IPS DF 6.9 (cell line): ENCODE results near the gene TMEM204.
"Not testable (repeated sequence)": the region's sequence is repeated elsewhere in the genome, so short reads cannot be mapped to it uniquely, and the experiment has no call there.

Experiments used
- DNase-seq: peaks from one replicate; pipeline ENCODE4 v3.0.0-alpha.2; 2013; ENCODE audit warnings: low read depth, low spot score
- H3K27ac ChIP-seq: one replicate; pipeline ENCODE4 v1.5.1; 2013; ENCODE audit warnings: low read length, control low read depth
- H3K27me3 ChIP-seq: 2 replicates; pipeline ENCODE4 v1.6.1; 2013; ENCODE audit warnings: mild to moderate bottlenecking, low read length; ENCODE audit not compliant: control insufficient read depth, insufficient read depth
- H3K36me3 ChIP-seq: 2 replicates; pipeline ENCODE4 v1.6.1; 2013; ENCODE audit warnings: low read length; ENCODE audit not compliant: control insufficient read depth, insufficient read depth
- H3K4me1 ChIP-seq: 2 replicates; pipeline ENCODE4 v1.6.1; 2013; ENCODE audit warnings: low read length; ENCODE audit not compliant: control insufficient read depth, insufficient read depth
- H3K4me3 ChIP-seq: 2 replicates; pipeline ENCODE4 v1.5.1; 2013; ENCODE audit warnings: mild to moderate bottlenecking, low read length
- H3K9me3 ChIP-seq: 2 replicates; pipeline ENCODE4 v1.6.1; 2013; ENCODE audit warnings: low read length, inconsistent platforms; ENCODE audit not compliant: control insufficient read depth, insufficient read depth
- WGBS: extraction: QIAGEN DNeasy Blood & Tissue Kit; methylation state at CpG from one replicate; pipeline ENCODE4 v1.1.7; 2013; ENCODE audit warnings: mixed read lengths, missing lambda C conversion rate; ENCODE audit not compliant: insufficient read length, insufficient coverage; 5-methylcytosine and 5-hydroxymethylcytosine counted together

The TMEM204 gene

GRCh38 chr16:1575578-1575977 is 42.1 kb downstream of the TMEM204 start:
- H3K9me3 ChIP-seq = no peaks in the 10 kb centered on the region
- H3K27ac ChIP-seq = no peak overlapping the region
- H3K4me1 ChIP-seq = no peaks in the 10 kb centered on the region
- no peak overlapping the region for H3K4me3 ChIP-seq
- DNase-seq = no peak
- H3K27me3 ChIP-seq = no peaks in the 10 kb centered on the region
- H3K36me3 ChIP-seq = no peaks in the 10 kb centered on the region

GRCh38 chr16:1579214-1579613 is 45.7 kb downstream of the TMEM204 start:
- no peak for DNase-seq
- no peaks in the 10 kb centered on the region for H3K4me1 ChIP-seq
- no peaks in the 10 kb centered on the region for H3K27me3 ChIP-seq
- WGBS = no CpG with 5 or more reads among the region's 5 CpGs
- H3K36me3 ChIP-seq = peaks cover 7% of the 10 kb centered on the region; the same call in 1 of the 2 replicates
- H3K27ac ChIP-seq = no peak overlapping the region
- no peak overlapping the region for H3K4me3 ChIP-seq
- H3K9me3 ChIP-seq = no peaks in the 10 kb centered on the region

- no peak overlapping the region for H3K4me3 ChIP-seq
- DNase-seq = no peak
- peaks cover 8% of the 10 kb centered on the region; the same call in 1 of the 2 replicates for H3K36me3 ChIP-seq
- no peaks in the 10 kb centered on the region for H3K4me1 ChIP-seq
- no CpG with 5 or more reads among the region's 12 CpGs for WGBS
- H3K9me3 ChIP-seq = no peaks in the 10 kb centered on the region
- no peak overlapping the region for H3K27ac ChIP-seq
- H3K27me3 ChIP-seq = no peaks in the 10 kb centered on the region
These were observed 46.8 kb downstream of the TMEM204 start for GRCh38 chr16:1580256-1580655.

GRCh38 chr16:1580956-1581355 is 47.5 kb downstream of the TMEM204 start:
- peaks cover 8% of the 10 kb centered on the region; the same call in 1 of the 2 replicates for H3K36me3 ChIP-seq
- DNase-seq = no peak
- no peaks in the 10 kb centered on the region for H3K4me1 ChIP-seq
- no peaks in the 10 kb centered on the region for H3K9me3 ChIP-seq
- WGBS = no CpG with 5 or more reads among the region's 6 CpGs
- H3K27me3 ChIP-seq = no peaks in the 10 kb centered on the region
- no peak overlapping the region for H3K27ac ChIP-seq
- no peak overlapping the region for H3K4me3 ChIP-seq

GRCh38 chr16:1581804-1582203 is 48.3 kb downstream of the TMEM204 start:
- no peaks in the 10 kb centered on the region for H3K27me3 ChIP-seq
- no peak overlapping the region for H3K4me3 ChIP-seq
- H3K27ac ChIP-seq = no peak overlapping the region
- H3K9me3 ChIP-seq = no peaks in the 10 kb centered on the region
- H3K4me1 ChIP-seq = no peaks in the 10 kb centered on the region
- peaks cover 8% of the 10 kb centered on the region; the same call in 1 of the 2 replicates for H3K36me3 ChIP-seq
- no peak for DNase-seq
- WGBS = no CpG with 5 or more reads among the region's 9 CpGs

GRCh38 chr16:1583180-1583579 is 49.7 kb downstream of the TMEM204 start:
- DNase-seq = no peak
- no peaks in the 10 kb centered on the region for H3K4me1 ChIP-seq
- no CpG with 5 or more reads among the region's 15 CpGs for WGBS
- peaks cover 8% of the 10 kb centered on the region; the same call in 1 of the 2 replicates for H3K36me3 ChIP-seq
- no peaks in the 10 kb centered on the region for H3K27me3 ChIP-seq
- H3K27ac ChIP-seq = no peak overlapping the region
- H3K4me3 ChIP-seq = no peak overlapping the region
- no peaks in the 10 kb centered on the region for H3K9me3 ChIP-seq

GRCh38 chr16:1584926-1585484 is 51.5 kb downstream of the TMEM204 start:
- no CpG with 5 or more reads among the region's 8 CpGs for WGBS
- no peak overlapping the region for H3K4me3 ChIP-seq
- peaks cover 8% of the 10 kb centered on the region; the same call in 1 of the 2 replicates for H3K36me3 ChIP-seq
- H3K27ac ChIP-seq = no peak overlapping the region
- no peak for DNase-seq
- H3K9me3 ChIP-seq = no peaks in the 10 kb centered on the region
- no peaks in the 10 kb centered on the region for H3K4me1 ChIP-seq
- H3K27me3 ChIP-seq = no peaks in the 10 kb centered on the region

- no peak overlapping the region for H3K4me3 ChIP-seq
- H3K27me3 ChIP-seq = no peaks in the 10 kb centered on the region
- no peaks in the 10 kb centered on the region for H3K4me1 ChIP-seq
- no peaks in the 10 kb centered on the region for H3K9me3 ChIP-seq
- H3K27ac ChIP-seq = no peak overlapping the region
- no peak for DNase-seq
- H3K36me3 ChIP-seq = no peaks in the 10 kb centered on the region
- no CpG with 5 or more reads among the region's 6 CpGs for WGBS
These were observed 56.9 kb downstream of the TMEM204 start for GRCh38 chr16:1590366-1590765.

GRCh38 chr16:1590930-1591705 is 57.7 kb downstream of the TMEM204 start:
- no peaks in the 10 kb centered on the region for H3K9me3 ChIP-seq
- no peak for DNase-seq
- H3K27ac ChIP-seq = no peak overlapping the region
- H3K27me3 ChIP-seq = no peaks in the 10 kb centered on the region
- no CpG with 5 or more reads among the region's 23 CpGs for WGBS
- no peaks in the 10 kb centered on the region for H3K4me1 ChIP-seq
- no peaks in the 10 kb centered on the region for H3K36me3 ChIP-seq
- H3K4me3 ChIP-seq = no peak overlapping the region

GRCh38 chr16:1592446-1592845 is 59.0 kb downstream of the TMEM204 start:
- no peak overlapping the region for H3K4me3 ChIP-seq
- no peaks in the 10 kb centered on the region for H3K4me1 ChIP-seq
- no peaks in the 10 kb centered on the region for H3K36me3 ChIP-seq
- no peaks in the 10 kb centered on the region for H3K27me3 ChIP-seq
- no peak for DNase-seq
- no peaks in the 10 kb centered on the region for H3K9me3 ChIP-seq
- no CpG with 5 or more reads among the region's 16 CpGs for WGBS
- H3K27ac ChIP-seq = no peak overlapping the region

- DNase-seq = not testable (repeated sequence)
These were observed 62.0 kb downstream of the TMEM204 start for GRCh38 chr16:1595511-1595910.

More at GRCh38 chr16:1595511-1595910, 62.0 kb downstream of the TMEM204 start:
- H3K36me3 ChIP-seq, H3K4me3 ChIP-seq, H3K4me1 ChIP-seq, H3K27ac ChIP-seq, H3K9me3 ChIP-seq, H3K27me3 ChIP-seq: not testable (repeated sequence)
- no CpG with 5 or more reads among the region's 5 CpGs for WGBS
